ENCODE data around the gene CCDC124. TPM values are rescaled to one million over a fixed set of nuclear protein-coding genes. Genes with fewer than 3 reads are reported as not detected.
"Not testable (repeated sequence)": the region's sequence is repeated elsewhere in the genome, so short reads cannot be mapped to it uniquely, and the experiment has no call there.

Gene CCDC124
- total RNA-seq, 1 donor from 2014 or later: 24.8 TPM

DNA sequence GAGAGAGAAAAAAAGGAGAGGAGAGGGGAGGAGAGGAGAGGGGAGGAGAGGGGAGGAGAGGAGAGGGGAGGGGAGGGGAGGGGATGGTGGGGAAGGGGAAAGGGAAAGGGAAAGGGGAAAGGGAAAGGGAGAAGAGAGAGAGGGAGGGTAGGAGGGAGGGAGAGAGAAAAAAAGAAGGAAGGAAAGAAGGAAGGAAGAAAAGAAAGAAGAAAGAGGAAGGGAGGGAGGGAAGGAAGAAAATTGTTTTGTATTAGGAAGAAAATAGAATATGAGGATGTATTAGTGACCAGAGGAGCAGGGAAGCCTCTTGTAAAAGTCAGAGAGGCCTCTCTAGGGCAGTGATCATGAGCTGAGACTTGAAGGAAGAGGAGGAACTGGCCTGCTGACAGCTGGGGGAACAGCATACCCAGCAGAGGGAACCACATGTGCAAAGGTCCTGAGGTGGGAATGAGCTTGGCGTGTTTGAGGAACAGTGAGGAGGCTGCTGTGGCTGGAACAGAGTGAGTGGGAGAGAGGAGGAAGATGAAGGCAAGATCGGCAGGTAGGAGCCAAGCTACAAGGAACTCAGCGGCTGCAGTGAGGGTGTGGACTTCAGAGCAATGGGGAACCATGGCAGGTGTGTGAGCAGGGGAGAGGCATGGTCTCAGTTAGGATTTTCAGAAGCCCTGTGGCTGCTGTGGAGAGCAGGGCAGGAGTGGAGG lies 24.5 kb downstream of the CCDC124 start:
- no peak for DNase-seq

DNA sequence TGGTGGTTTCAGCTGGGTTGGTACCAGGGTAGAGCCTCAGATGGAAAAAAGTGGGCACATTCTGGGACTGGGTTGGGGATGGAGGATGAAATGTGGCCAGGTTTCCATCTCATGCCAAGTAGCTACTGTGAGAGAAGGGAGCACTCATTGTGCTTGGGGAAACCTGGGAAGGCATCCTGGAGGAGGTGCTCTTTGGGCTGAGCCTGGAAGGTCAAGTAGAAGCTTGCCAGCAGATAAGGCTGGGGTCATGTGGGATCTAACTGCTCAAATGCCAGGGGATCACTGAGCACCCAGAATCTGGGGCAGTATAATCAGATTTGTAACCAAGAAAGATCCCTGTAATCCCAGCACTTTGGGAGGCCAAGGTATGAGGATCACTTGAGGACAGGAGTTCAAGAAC lies 25.1 kb downstream of the CCDC124 start:
- DNase-seq: no peak

DNA sequence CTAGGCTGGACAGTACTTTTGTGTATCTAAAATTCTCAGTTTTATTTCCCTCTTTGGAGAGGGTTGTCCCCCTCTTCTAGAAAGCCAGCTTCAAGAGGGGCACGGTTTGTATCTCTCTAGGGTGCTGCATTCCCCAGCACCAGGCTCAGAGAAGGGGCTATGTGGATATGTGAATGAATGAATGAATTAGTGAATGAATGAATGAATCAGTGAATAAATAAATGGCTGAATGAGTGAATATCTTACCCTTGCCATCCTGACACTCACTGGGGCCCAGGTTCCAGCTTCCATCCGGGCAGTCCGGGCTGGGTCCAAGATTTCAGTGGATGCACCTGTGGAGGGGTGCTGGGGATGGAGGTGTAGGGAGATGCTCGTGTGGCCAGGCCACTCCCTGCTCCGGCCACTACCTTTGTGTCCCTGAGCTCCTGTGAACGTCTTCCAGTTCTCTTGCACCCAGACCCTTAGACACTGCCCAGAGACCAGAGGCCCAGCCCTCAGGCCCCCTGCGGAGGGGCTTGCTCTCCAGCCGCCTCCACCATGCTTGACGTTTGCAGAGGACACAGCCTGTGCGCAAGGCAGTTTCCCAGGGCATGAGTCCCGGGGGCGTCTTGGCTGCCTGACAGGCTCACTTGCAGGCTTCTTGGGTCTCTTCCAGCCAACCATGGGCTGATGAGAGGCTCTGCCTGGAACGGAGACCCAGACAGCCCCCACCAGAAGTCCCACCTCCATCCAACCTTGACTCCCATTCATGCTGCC lies 31.3 kb downstream of the CCDC124 start:
- no peak for DNase-seq

- no peak for DNase-seq
Measured at GRCh38 chr19:17965370-17966128, 32.7 kb downstream of the CCDC124 start.

DNA sequence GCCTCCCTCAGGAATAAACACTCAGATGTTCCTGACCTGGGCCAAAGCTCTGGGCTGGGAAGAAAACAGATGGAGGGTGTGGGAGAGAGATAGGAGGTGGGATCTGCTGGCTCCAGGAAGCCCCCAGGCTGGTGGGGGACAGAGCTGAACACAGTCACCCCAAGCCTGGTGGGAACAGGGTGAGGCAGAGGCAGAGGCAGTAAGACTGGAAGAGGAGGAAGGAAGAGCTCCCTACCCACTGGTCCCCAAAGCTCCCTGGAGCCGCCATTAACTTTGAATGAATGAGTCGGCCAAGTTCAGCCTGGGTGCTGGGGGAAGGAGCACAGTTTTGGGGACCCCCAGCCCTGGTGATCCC lies 33.3 kb downstream of the CCDC124 start:
- no peak for DNase-seq

DNA sequence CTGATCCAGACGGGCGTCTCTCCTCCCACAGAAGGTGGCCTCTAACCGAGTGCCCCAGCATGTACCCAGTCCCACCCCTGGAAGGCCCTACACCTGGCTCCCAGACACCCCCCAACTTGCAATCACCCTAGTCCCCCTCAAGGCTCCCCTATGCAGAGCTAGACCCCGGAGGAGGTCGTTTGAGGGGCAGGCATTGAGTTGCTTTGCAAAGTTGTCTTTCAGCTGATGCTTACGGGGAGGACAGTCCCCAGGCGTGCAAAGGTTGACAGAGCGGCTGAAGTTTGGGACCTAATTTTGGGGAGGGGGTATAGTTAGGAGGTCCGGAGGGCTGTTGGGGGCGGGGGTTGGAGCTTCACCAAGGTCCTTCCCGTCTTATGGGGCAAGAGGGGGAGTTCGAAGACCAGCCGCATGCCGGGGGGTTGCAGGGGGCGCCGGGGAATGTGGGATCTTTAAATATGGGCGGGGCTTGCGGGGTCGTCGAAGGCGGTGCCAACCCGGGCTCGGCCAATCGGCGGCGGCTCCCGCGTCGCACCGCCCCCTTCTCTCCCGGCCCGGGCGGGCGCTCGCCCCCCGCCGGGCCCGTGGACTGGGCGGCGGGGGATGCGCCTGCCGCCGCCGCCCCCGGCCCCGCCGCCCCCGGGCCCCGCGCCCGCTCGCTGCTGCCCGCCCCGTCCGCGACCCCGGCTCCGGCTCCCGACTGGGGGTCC lies 33.9 kb downstream of the CCDC124 start, which contains the start of gene KCNN1:
Gene KCNN1 (plus strand): TSS at position 558 of the 707 bp plus-strand sequence. CDS start 6,782 bp downstream, outside the sequence.
- no peak for DNase-seq

DNA sequence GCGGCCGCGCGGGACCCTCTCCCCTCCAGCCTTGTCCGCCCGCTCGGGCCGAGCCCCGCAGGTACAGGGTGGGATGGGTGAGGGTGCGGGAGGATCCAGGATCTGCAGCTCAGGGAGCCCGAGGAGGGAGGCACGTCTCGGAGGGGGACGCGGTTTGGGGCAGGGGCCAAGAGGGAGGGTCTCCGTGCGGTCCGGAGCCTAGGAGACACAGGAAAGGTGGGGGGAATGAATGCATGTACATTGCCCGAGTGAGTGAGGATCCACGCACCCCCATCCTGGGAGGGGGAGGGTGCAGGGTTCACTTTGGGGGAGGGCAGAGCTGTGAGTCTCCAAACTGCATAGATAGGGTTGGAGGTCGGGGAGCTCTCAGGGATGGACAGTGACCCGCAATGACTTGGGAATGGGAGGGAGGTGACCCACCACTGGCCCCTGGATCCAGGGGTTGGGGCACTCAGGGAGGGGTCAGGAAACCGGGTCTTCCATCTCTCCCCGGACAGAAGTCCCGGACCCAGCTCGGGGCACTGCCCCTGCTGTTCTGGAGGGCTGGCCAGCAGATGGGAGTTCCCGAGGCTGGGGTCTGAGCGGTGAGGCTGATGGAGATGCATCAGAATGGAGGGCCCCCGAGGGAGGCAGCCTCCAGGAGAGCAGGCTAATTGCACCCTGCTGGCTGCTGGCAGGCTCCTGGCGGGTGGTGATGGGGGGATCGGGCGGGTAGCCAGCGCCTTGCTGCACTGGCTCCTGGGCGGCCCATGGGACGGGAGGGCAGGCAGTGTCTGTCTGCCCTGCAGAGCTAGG lies 34.6 kb downstream of the CCDC124 start:
- no peak for DNase-seq

DNA sequence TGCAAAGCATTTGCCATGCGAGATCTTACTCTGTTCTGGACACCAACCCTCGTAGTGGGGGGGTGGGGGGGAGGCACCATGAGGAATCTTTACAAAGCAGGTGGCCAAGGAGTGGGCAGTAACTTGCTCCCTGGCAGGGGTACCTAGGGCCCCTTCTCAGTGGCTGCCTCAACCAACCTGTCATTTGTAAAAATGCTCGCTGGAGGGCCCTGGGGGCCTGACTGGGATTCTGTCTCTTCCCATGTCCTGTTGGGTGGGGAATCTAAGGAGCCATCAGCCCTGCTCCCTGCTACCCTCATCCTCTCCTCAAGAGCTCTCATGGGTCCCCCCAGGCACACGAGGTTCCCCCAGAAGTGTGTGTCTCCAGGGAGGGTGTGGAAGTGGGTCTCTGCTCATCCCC lies 35.5 kb downstream of the CCDC124 start:
- no peak for DNase-seq

DNA sequence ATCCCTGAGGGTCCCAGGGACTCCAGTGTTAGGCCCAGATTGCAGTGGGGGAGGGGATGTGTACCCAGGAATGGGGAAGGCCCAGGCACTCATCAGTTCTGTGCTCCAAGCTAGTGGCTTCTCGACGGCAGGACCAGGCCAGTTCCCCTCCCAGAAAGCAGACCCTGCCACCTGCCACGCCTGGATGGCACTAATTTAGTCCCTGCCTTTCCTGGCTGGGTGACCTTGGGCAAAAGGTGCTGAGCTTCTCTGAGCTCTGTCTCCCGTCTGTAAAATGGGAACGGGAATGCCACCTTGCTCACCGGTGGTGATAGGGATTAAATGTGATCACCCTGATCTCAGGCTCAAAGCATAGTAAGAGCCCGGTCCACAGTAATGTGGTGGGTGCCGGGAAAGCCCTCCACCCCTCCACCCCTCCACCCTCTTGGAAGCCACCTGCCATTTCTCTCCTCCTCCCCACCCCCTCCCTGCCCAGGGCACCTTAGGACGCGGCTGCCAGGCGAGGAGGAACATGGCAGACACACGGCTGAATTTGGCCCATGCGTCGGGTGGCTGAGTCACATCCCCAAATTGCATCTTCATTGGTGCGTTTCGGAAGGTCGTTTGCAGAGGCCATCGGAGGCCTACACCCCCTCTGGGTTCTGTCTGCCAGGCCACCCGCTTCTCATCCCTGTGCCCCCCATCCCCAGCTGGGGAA lies 36.4 kb downstream of the CCDC124 start:
- DNase-seq: no peak

DNA sequence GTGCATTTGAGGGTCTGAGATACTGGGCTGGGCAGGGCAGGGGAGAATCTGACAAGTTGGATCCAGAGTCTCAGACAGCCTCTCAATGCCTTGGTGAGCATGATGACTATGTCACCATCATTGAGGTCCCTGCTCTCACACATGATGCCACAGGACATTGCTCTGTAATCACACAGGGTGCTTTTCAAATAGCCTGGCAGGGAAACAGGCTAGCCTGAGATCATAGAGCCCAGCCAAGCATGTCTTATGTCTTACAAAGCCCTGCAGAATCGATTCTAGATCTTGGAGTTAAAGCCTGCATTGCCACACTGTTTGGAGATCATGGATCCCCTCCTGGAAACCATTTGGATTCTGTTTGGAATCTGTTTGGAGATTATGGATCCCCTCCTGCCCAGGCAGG lies 39.4 kb downstream of the CCDC124 start:
- no peak for DNase-seq

GRCh38 chr19:17973759-17974158 lies 40.9 kb downstream of the CCDC124 start:
- DNase-seq: no peak

- no peak for DNase-seq
Measured at GRCh38 chr19:17974551-17974950, 41.7 kb downstream of the CCDC124 start.

DNA sequence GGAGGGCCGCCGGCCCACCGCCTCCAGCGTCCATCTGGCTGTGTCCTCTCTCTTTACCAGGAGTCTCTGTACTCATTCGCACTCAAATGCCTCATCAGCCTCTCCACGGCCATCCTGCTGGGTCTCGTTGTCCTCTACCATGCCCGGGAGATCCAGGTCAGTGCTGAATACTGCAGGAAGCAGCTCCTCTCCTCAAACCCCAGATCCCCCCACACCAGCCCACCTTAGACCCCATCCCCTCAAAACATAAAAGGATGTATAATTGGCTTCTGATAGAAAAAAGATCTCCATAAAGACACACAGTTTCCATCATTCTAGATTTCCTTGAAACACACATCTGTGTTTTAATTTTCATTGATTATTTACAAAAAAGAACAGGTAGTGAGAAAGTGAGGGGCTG lies 42.2 kb downstream of the CCDC124 start:
- no peak for DNase-seq

- DNase-seq: no peak
Measured at GRCh38 chr19:17977021-17977420, 44.2 kb downstream of the CCDC124 start.

DNA sequence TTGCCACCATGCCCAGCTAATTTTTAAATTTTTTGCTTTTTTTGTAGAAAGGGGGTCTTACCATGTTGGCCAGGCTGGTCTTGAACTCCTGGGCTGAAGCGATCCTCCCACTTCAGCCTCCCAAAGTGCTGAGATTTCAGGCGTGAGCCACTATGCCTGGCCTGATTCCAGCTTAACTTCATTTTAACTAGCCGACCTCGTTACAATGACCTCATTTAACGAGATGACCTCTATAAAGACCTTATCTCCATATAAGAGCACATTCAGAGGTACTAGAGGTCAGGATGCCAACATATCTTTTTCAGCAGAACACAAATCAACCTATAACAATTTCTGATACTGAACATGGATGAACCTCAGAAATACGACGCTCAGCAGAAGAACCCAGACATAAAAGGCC lies 44.7 kb downstream of the CCDC124 start:
- DNase-seq: no peak

- DNase-seq: no peak
Measured at GRCh38 chr19:17981611-17982010, 48.8 kb downstream of the CCDC124 start.

GRCh38 chr19:17982430-17982829 lies 49.6 kb downstream of the CCDC124 start:
- no peak for DNase-seq

DNA sequence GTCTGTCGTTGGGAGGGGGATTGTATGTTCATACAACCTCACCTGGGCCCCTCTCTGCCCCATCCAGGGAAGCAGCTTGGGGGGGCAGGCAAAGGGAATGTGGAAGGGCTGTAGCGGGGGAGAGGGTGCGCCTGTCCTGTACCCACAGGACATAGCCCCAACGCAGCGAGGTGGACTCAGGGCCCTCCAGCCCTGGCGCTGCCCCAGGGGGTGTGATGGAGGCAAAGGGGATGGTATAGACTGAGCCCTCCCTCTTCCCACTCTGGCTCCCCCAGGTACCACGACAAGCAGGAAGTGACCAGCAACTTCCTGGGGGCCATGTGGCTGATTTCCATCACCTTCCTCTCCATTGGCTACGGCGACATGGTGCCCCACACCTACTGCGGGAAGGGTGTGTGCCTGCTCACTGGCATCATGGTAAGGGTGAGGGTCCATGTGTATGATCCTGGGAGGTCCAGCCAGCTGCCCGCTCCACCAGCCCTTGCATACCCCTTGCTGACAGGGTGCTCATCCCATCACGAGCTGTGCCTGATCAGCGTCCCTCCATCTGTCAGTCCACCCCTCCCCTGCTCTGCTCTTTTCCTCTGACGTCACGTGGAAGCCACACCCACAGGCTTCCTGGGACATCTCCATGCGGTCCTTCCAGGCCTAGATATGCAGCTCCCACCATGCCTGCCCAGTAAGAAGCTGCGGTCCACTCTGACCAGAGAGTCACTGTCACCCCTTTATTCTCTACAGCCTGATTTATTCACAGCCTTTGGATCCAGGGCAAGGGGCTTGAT lies 52.4 kb downstream of the CCDC124 start:
- no peak for DNase-seq

GRCh38 chr19:17986569-17986968 lies 53.8 kb downstream of the CCDC124 start:
- not testable (repeated sequence) for DNase-seq

- DNase-seq: no peak
Measured at GRCh38 chr19:17988161-17988560, 55.3 kb downstream of the CCDC124 start.

Measured in dermis blood vessel endothelial cell (primary cell).